GM06990 (cell line): ENCODE results near the gene VOPP1.
A peak's percentile ranks its signal among the peaks of the same experiment; 100 is the strongest.

Experiments
- DNase-seq: peaks from one replicate; pipeline ENCODE4 v3.0.0-alpha.2; 2011; ENCODE audit not compliant: insufficient read length; ENCODE audit errors: extremely low read depth
- H3K27me3 ChIP-seq: replicated peaks from 2 replicates; pipeline ENCODE4 v1.6.0; 2011; ENCODE audit warnings: low read length; ENCODE audit not compliant: control insufficient read depth, insufficient read depth
- H3K36me3 ChIP-seq: 2 replicates; pipeline ENCODE4 v1.5.1; 2011; ENCODE audit warnings: low read length; ENCODE audit not compliant: control insufficient read depth, insufficient read depth
- H3K4me3 ChIP-seq: replicated peaks from 2 replicates; pipeline ENCODE4 v1.5.1; 2011; ENCODE audit warnings: low read depth, mild to moderate bottlenecking, control low read depth, low read length
- CTCF ChIP-seq: IDR thresholded peaks from 2 replicates; pipeline ENCODE4 v1.5.1; 2011; ENCODE audit warnings: low read length, control low read depth, mild to moderate bottlenecking, inconsistent platforms; ENCODE audit not compliant: insufficient read depth, poor library complexity, severe bottlenecking

VOPP1 gene

GRCh38 chr7:55535617-55536016 lies 36.7 kb downstream of the VOPP1 start:
- no peak for TF ChIP-seq CTCF
- peaks cover 10% of the 10 kb centered on the region for H3K36me3 ChIP-seq
- peak overlapping the region; percentile 84 for H3K4me3 ChIP-seq
- DNase-seq, result no peak
- H3K27me3 ChIP-seq, result no peaks in the 10 kb centered on the region

GRCh38 chr7:55534916-55535590 lies 37.2 kb downstream of the VOPP1 start:
- TF ChIP-seq CTCF, result no peak
- Histone ChIP-seq H3K36me3 (peaks cover 8% of the 10 kb centered on the region), H3K4me3 (peak overlapping the region; percentile 84), H3K27me3 (no peaks in the 10 kb centered on the region)
- DNase-seq, result peak; percentile 73

GRCh38 chr7:55534262-55534915 lies 37.9 kb downstream of the VOPP1 start:
- TF ChIP-seq CTCF, result no peak
- DNase-seq, result peak; percentile 89
- H3K4me3 ChIP-seq, result peak overlapping the region; percentile 84
- peaks cover 8% of the 10 kb centered on the region for H3K36me3 ChIP-seq
- H3K27me3 ChIP-seq, result no peaks in the 10 kb centered on the region

GRCh38 chr7:55533729-55534080 lies 38.6 kb downstream of the VOPP1 start:
- no peak for DNase-seq
- peak overlapping the region; percentile 49 for H3K4me3 ChIP-seq
- no peak for TF ChIP-seq CTCF
- peaks cover 8% of the 10 kb centered on the region for H3K36me3 ChIP-seq
- H3K27me3 ChIP-seq, result no peaks in the 10 kb centered on the region

GRCh38 chr7:55533050-55533728 lies 39.1 kb downstream of the VOPP1 start:
- H3K36me3 ChIP-seq, result peaks cover 8% of the 10 kb centered on the region
- no peaks in the 10 kb centered on the region for H3K27me3 ChIP-seq
- peak overlapping the region; percentile 49 for H3K4me3 ChIP-seq
- TF ChIP-seq CTCF, result no peak
- peak; percentile 83 for DNase-seq
